ENCODE results near the gene CLDN18. TPM values are rescaled to one million over a fixed set of nuclear protein-coding genes. Genes with fewer than 3 reads are reported as not detected.

CLDN18 gene
- total RNA-seq, 1 experiment from 2014 or later: 0.17 TPM

DNA sequence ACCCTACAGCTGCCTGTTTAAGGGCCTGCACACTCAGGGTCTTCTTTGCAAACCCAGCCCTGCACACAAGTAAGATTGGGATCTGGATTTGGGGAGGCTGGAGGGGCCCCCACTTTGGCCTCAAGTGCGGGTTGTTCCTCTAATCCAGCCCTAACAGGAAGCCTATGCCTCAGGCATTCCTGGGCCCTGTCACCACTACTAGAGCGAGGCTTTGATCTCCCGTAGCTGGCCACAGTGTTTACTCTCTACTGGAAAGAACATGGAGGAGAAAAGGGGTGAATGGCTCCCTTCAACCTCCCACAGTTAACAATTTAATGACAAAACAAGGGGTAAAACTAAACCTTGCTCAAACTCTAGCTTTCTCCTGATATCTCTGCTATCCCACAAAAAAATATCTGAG, 57.0 kb downstream of the CLDN18 start:
- H3K27me3 ChIP-seq (ENCODE audit: insufficient read depth, low read length): no peaks in the 10 kb centered on the region
- H3K36me3 ChIP-seq (ENCODE audit: control insufficient read depth in 1 of 2, insufficient read depth in 2 of 2, low read length in 2 of 2): peaks cover 0 to 9% of the 10 kb centered on the region in 2 experiments; a peak in 2 of 4 replicates
- intact Hi-C loops (cut with micrococcal nuclease): loop anchor here (5.0 kb wide), 1 partner anchor 260 kb away; the partner anchor contains the start of gene NME9
- H3K4me2 ChIP-seq (ENCODE audit: low read length): no peak overlapping the region
- no peaks in the 10 kb centered on the region for H4K20me1 ChIP-seq (ENCODE audit: insufficient read depth)
- no peak for DNase-seq (ENCODE audit: low read depth, low spot score)
- ChIA-PET CTCF (no interaction called here), POLR2A (no interaction called here), RAD21 (ENCODE audit: low non-redundant PET in 1 of 2, low total read pairs in 2 of 2, uncharacterized antibody in 2 of 2, unreplicated experiment in 2 of 2) (no interaction called here)
- no peak overlapping the region for H3K27ac ChIP-seq (ENCODE audit: low read depth, low read length)
- H3K9me3 ChIP-seq (ENCODE audit: control insufficient read depth in 1 of 2, insufficient read depth in 1 of 2, low read depth in 1 of 2, low read length in 2 of 2): no peaks in the 10 kb centered on the region
- no peaks in the 10 kb centered on the region for H3K9me2 ChIP-seq (ENCODE audit: insufficient read depth)
- TF ChIP-seq POLR2AphosphoS5 (IDR thresholded peaks at IDR 0.05; ENCODE audit: low read depth, low read length): no peak
- TF ChIP-seq SIN3A (IDR thresholded peaks at IDR 0.05; ENCODE audit: low read depth): no peak
- TF ChIP-seq FOSL1 (IDR thresholded peaks at IDR 0.05; ENCODE audit: low read depth): no peak
- TF ChIP-seq, protein P1, sequence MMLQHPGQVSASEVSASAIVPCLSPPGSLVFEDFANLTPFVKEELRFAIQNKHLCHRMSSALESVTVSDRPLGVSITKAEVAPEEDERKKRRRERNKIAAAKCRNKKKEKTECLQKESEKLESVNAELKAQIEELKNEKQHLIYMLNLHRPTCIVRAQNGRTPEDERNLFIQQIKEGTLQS (IDR thresholded peaks at IDR 0.05): no peak
- no peak for TF ChIP-seq ZFX (IDR thresholded peaks at IDR 0.05)
- TF ChIP-seq RAD21 (IDR thresholded peaks at IDR 0.05; ENCODE audit: low read depth): no peak
- TF ChIP-seq, protein P2, sequence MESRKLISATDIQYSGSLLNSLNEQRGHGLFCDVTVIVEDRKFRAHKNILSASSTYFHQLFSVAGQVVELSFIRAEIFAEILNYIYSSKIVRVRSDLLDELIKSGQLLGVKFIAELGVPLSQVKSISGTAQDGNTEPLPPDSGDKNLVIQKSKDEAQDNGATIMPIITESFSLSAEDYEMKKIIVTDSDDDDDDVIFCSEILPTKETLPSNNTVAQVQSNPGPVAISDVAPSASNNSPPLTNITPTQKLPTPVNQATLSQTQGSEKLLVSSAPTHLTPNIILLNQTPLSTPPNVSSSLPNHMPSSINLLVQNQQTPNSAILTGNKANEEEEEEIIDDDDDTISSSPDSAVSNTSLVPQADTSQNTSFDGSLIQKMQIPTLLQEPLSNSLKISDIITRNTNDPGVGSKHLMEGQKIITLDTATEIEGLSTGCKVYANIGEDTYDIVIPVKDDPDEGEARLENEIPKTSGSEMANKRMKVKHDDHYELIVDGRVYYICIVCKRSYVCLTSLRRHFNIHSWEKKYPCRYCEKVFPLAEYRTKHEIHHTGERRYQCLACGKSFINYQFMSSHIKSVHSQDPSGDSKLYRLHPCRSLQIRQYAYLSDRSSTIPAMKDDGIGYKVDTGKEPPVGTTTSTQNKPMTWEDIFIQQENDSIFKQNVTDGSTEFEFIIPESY (IDR thresholded peaks at IDR 0.05; ENCODE audit: extremely low read depth, insufficient replicate concordance, low read length): no peak
- no peak for TF ChIP-seq TCF7L2 (IDR thresholded peaks at IDR 0.05; ENCODE audit: borderline replicate concordance, extremely low read depth, insufficient read depth, insufficient read length)
- TF ChIP-seq YY1 (IDR thresholded peaks at IDR 0.05; ENCODE audit: extremely low read depth, insufficient replicate concordance, low read depth, low read length): no peak
- TF ChIP-seq POLR2A (IDR thresholded peaks at IDR 0.05; ENCODE audit: borderline replicate concordance, extremely low read depth, insufficient read depth, insufficient read length): no peak
- no peak for TF ChIP-seq EZH2 (IDR thresholded peaks at IDR 0.05)
- H3K9ac ChIP-seq (ENCODE audit: low read length): no peak overlapping the region
- no peak overlapping the region for H2AFZ ChIP-seq (ENCODE audit: low read depth, low read length, poor library complexity, severe bottlenecking)
- H3K79me2 ChIP-seq (ENCODE audit: insufficient read depth, low read length): no peaks in the 10 kb centered on the region
- no peak for ATAC-seq
- no peaks in the 10 kb centered on the region for H3K4me1 ChIP-seq (ENCODE audit: control insufficient read depth in 1 of 2, insufficient read depth in 2 of 2, low read length in 2 of 2)
- no peak overlapping the region for H3K4me3 ChIP-seq (replicated peaks in 1 of 2; ENCODE audit: low read depth in 1 of 2, low read length in 2 of 2)
- no TSS peak for BruUV-seq (replicated peaks)

All from HCT116 (cell line).